ENCODE measurements around the gene MZT2A.
A peak's percentile ranks its signal among the peaks of the same experiment; 100 is the strongest.
"Not testable (repeated sequence)": the region's sequence is repeated elsewhere in the genome, so short reads cannot be mapped to it uniquely, and the experiment has no call there.

MZT2A gene

GRCh38 chr2:131519871-131520470, 27.8 kb upstream of the MZT2A start:
- DNase-seq, result not testable (repeated sequence)

DNA sequence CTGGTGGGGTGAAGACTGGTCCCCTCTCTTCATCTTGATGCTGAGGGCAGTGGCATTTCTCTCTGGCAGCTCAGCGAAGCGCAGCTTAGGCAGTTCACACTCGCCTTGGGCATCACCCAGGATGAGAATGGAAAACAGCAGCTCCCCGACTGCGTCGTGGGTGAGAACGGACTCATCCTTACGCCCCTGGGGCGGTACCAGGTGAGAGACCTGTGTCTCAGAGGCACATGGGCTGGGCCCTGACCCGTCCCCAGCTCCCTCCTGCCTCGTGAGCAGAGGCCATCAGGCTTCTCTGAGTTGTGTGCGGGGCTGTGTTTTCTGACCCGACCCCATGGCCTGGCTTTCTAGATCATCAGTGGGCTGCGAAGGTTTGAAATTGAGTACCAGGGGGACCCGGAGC, 27.3 kb upstream of the MZT2A start:
- no peak for DNase-seq

DNA sequence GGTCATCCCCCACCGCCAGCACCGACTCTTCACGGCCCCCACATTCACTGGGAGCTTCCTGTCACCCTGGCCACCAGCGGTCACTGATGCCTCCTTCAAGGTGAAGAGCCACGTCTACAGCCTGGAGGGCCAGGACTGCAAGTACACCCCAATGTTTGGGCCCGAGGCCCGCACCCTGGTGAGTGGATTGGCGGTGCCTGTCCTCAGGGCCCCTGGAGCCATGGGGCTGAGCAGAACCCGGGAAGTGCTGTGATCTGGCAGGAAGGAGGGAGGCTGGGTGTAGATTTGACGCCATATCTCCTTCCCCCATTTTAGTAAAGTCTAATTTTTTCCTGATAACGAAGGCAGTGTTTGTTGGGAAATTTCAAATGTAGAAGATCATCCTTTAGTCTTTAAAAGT, 26.3 kb upstream of the MZT2A start:
- not testable (repeated sequence) for DNase-seq

DNA sequence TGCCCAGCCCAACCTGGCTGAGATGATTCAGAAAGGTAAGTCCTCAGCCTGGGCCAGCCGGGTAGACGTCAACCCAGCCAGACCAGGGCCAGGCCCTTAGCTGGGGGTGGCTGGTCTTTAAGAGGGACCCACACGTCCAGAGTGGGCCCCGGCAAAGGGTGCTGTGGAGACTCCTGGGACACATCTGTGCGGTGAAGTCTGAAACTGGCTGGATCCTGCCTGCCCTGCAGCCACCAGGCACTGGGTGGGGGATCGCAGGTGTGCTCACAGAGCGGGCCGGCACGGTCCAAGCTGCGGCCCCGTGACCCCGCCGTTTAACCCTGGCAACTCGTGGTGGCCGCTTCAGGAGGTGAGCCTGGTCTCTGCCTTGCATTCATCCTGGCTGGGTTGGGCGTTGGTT, 25.7 kb upstream of the MZT2A start:
- DNase-seq, result not testable (repeated sequence)

DNA sequence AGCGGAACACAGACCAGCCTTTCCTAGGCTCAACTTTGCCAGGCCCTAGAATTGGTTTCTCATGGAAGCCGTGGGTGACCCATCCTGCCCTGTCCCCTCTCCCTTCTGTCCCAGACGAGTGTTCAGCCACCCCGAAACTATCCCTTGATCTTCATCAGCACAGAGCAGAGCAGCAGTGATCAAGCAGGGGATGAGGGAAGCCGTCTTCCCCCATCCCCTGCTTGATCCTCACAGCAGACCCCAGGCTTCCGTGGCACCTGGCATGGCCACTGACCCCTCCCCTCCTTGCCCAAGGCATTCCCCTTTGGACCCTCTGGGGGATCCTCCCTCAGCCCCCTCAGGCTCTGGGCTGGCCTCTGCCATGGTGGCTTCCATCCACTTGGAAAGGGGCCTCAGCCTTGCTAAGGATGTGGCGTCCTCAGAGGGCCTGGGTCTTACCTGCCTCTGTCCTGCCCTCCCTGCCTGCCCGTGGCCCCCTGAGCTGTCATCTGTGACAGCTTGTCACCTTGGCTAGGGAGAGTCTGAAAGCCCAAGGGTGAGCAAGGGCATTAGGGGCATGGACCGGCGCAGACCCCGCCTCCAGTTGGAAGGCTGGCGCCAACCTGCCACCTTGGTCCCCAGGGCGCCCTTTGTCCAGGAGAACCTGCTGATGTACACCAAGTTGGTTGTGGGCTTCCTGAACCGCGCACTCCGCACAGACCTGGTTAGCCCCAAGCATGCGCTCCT, 25.1 kb upstream of the MZT2A start:
- no peak for DNase-seq

- DNase-seq, result not testable (repeated sequence)
Observed at GRCh38 chr2:131516621-131517020, 24.4 kb upstream of the MZT2A start.

DNA sequence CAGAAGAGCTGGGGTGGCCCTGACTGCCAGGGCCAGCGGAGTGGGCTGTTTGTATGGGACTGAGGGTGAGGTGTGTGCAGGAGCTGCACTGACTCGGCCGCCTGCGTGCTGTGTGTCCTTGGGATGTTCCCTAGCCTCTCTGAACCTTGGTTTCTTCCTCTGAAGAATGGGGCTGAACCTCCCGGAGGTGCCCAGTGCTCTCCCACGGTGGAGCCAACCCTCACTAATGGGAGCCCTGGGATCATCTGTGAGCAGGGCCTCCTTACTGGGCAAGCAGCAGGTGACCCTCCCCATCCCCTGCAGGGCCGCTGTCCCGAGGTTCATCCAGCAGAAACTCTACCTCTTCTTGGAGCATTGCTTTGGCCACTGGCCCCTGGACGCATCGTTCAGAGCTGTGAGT, 23.8 kb upstream of the MZT2A start:
- no peak for DNase-seq

- DNase-seq, result not testable (repeated sequence)
Observed at GRCh38 chr2:131515235-131515634, 23.0 kb upstream of the MZT2A start.

DNA sequence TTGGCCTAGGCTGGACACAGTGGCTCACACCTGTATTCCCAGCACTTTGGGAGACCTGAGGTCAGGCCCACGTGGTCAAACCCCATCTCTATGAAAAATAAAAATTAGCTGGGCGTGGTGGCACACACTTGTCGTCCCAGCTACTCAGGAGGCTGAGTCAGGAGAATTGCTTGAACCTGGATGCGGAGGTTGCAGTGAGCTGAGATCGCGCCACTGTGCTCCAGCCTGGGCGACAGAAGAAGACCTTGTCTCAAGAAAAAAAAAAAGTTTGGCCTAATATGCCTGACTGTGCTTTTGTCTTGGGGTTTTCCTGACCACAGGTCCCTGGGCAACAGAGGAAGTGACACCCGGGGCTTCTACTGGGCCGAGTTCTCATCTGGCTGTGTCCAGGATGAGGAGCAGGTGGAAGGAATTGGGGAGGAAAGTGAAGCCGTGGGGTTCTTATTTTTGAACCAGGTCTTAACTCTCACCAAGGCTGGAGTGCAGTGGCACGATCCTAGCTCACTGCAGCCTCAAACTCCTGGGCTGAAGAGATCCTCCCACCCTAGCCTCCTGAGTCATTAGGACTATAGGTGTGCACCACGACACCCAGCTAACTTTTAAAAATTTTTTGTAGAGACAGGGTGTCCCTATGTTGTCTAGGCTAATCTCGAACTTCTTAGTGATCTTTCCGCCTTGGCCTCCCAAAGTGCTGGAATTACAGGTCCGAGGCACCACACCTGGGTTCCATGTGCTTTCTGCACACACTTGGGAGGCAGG, 22.4 kb upstream of the MZT2A start:
- not testable (repeated sequence) for DNase-seq

- not testable (repeated sequence) for DNase-seq
Observed at GRCh38 chr2:131511969-131512870, 20.0 kb upstream of the MZT2A start.

GRCh38 chr2:131511291-131511968, 19.2 kb upstream of the MZT2A start:
- not testable (repeated sequence) for DNase-seq

DNA sequence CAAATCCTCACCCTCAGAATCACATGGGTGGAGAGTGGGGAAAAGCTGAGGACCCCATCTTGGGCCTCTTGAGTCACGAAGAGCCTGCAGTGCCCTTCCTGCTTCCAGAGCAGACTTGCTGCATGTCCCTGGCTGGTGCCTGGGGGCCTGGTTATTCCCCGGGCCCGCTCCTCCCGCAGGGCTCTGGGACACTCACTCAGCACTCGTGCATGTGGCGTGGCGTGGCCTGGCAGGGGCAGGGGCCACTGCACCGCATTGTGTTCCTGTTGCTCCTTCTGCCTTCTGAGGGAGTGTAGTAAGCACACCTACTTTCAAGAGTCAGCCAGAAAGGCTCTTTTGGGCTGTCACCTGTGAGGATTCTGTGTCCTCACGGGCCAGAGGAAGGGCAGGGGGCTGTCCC, 17.4 kb upstream of the MZT2A start:
- no peak for DNase-seq

DNA sequence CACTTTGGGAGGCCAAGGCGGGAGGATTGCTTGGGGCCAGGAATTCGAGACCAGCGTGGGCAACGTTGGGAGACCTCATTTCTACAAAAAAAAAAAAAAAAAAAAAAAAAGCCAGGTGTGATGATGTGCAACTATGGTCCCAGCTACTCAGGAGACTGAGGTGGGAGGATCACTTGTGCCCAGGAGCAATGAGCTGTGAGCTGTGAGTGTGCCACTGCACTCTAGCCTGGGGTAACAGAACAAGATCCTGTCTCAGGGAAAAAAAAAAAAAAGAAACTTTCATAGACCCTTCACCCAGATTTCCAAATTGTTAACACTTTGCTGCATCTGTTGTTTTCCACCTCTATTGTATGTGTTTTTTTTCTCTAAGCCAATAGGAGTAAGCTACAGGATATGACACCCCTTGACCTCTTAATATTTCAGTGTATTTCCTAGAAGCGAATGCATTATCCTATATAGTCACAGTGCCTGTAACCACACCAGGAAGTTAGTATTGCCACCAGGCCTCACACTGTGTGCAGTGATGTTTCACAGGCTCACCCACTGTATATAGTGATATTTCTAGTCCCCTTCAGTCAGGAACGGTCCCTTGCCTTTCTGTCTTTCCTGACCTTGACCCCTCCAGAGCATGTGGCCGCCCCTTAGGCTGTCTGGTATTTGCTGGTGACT, 12.0 kb upstream of the MZT2A start:
- not testable (repeated sequence) for DNase-seq

GRCh38 chr2:131503587-131503986, 11.4 kb upstream of the MZT2A start:
- not testable (repeated sequence) for DNase-seq

GRCh38 chr2:131498321-131498973, 6.2 kb upstream of the MZT2A start:
- not testable (repeated sequence) for DNase-seq

- not testable (repeated sequence) for DNase-seq
Observed at GRCh38 chr2:131495506-131495905, 3.3 kb upstream of the MZT2A start.

- DNase-seq, result no peak
Observed at GRCh38 chr2:131493199-131493968, 1.2 kb upstream of the MZT2A start.

DNA sequence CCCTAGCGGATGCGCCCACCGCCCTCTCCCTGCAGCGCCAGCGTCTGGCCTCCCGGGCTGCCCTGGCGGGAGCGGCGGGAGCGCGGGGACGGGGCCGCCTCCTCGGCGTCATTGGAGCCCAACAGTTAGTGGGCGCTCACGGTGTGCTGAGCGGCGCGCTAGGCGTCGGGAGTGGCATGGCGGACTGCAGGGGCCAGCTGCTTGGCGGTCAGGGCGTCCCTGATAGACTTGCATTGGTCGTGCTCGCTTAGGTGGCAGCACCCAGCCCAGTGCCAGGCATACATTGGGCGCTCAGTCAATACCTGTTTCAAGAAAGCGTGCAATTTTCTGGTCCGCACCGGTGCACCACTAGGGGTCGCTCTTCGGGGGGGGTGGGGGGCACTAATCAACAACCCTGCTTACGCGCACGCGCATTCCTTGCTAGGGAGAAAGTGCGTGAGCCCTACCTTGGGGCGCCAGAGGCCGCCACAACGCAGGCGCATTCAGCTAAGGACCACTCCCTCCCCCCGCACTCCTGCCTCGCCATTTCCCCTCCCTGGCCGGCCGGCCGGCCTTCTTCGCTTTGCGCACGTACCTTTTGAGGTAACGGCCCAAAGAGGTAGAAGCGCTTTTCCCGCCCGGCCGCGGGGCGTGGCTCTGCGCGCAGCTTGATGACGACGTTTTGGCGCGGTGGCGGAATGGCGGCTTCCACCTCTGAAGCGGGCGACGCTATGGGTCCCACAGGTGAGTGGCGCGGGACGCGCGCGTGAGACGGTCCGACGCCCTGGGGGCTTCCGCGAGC, 411 bp upstream of the MZT2A start:
- DNase-seq, result peak; percentile 96

DNA sequence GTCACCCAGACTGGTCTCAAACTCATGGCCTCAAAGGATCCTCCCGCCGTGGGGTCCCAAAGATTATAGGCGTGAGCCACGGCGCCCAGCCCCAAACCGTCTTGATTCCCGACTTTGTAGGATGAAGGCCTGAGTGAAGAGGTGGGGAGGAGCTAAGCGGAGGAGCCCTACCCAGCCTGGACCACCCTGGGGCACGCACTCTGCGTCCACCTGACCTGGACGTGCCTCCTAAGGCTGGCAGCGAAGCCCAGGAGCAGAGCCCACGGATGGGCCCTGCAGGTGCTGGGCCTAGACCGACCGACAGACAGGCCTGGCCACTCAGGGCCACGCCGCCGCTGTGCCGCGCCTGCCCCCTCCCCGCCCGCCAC, 744 bp downstream of the MZT2A start:
- not testable (repeated sequence) for DNase-seq
